Spinal cord (tissue), 10 donors: ENCODE measurements around the gene IL1RAPL1. TPM values are rescaled to one million over a fixed set of nuclear protein-coding genes. Genes with fewer than 3 reads are reported as not detected.

Source experiments
- DNase-seq, 6 donors: peaks; one replicate each; pipeline versions ENCODE4 v3.0.0 to v3.0.0-alpha.2; 2013 to 2015; ENCODE audit warnings: low spot score in 6 of 6, low read depth in 4 of 6
- H3K27ac ChIP-seq: one replicate; pipeline ENCODE4 v1.5.1; 2013; ENCODE audit warnings: low read depth, low read length, control low read depth
- H3K27me3 ChIP-seq: one replicate; pipeline ENCODE4 v1.6.1; 2013; ENCODE audit warnings: low read length; ENCODE audit not compliant: control insufficient read depth, insufficient read depth
- H3K36me3 ChIP-seq: one replicate; pipeline ENCODE4 v1.6.1; 2013; ENCODE audit warnings: low read length; ENCODE audit not compliant: control insufficient read depth, insufficient read depth
- H3K4me1 ChIP-seq: one replicate; pipeline ENCODE4 v1.6.1; 2013; ENCODE audit warnings: low read length; ENCODE audit not compliant: control insufficient read depth, insufficient read depth
- H3K4me3 ChIP-seq: one replicate; pipeline ENCODE4 v1.5.1; 2013; ENCODE audit warnings: low read depth, low read length, control low read depth
- H3K9me3 ChIP-seq: one replicate; pipeline ENCODE4 v1.6.1; 2013; ENCODE audit warnings: low read length; ENCODE audit not compliant: control insufficient read depth, insufficient read depth
- WGBS: methylation state at CpG from one replicate; pipeline ENCODE4 v1.1.5; 2013; ENCODE audit warnings: missing lambda C conversion rate; ENCODE audit not compliant: insufficient coverage; 5-methylcytosine and 5-hydroxymethylcytosine counted together
- polyA plus RNA-seq, 2 donors: library from polyadenylated mRNA; unstranded; fragments of 120-200 nt; gene quantifications; one replicate each; pipeline ENCODE4 v1.2.1, GENCODE V29; 2013; ENCODE audit not compliant: insufficient read length in 2 of 2
- total RNA-seq, 2 donors: library from RNA; depleted of rRNA in 1 of 2; stranded (reverse); fragments of 120-200 nt in 1 of 2; fragments of >200 nt in 1 of 2; gene quantifications; one replicate each; pipeline versions ENCODE4 v1.2.3 to v1.2.4, GENCODE V29; 2013 to 2014
- donor health status: healthy.

The IL1RAPL1 gene
- total and polyA plus RNA-seq, 4 donors = 2.3 to 24.5 (median 7.0) TPM

DNA sequence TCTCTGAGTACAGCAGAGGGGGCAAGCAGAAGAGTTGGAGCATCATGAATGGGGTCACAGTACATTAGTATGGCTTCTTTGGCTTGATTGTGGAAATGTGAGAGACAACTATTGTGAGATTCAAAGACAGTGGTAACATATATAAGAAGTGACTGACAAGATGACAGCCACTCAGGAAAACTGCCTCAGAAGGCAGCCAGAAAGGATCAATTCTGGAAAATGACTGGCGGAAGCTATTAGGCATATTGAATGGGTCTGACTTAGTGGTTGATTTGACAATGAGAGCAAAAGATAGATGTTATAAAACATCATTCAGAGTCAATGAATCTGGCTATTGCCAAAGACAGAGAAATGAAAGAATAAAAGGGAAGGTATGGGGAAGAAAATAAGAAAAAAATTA lies 1282.6 kb downstream of the IL1RAPL1 start:
- DNase-seq = no peak
- no peaks in the 10 kb centered on the region for H3K9me3 ChIP-seq
- no peak overlapping the region for H3K4me3 ChIP-seq
- no peaks in the 10 kb centered on the region for H3K36me3 ChIP-seq
- 100% methylated on average over 1 of the region's 1 CpG for WGBS
- no peaks in the 10 kb centered on the region for H3K27me3 ChIP-seq
- H3K4me1 ChIP-seq = no peaks in the 10 kb centered on the region
- H3K27ac ChIP-seq = no peak overlapping the region

DNA sequence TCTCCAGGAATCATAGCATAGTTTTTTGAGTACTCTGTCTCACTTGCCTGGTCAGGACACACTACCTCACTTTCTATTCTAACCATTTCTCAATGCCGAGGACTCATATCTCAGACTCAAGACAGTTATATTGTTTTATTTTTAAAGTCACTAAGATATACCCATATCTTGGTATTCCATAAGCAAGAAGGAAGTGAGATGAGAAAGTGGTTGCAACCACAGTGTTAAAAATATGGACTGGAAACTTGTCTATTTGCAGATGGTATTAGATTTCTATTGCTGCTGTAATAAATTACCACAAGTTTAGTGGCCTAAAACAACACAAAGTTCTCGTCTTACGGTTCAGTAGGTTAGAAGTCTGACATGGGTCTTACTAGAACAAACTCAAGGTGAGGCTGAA lies 1283.4 kb downstream of the IL1RAPL1 start:
- Histone ChIP-seq H3K9me3 (no peaks in the 10 kb centered on the region), H3K4me1 (no peaks in the 10 kb centered on the region), H3K4me3 (no peak overlapping the region), H3K27me3 (no peaks in the 10 kb centered on the region), H3K27ac (no peak overlapping the region), H3K36me3 (no peaks in the 10 kb centered on the region)
- WGBS = 100% methylated on average over 2 of the region's 3 CpGs
- DNase-seq = no peak

DNA sequence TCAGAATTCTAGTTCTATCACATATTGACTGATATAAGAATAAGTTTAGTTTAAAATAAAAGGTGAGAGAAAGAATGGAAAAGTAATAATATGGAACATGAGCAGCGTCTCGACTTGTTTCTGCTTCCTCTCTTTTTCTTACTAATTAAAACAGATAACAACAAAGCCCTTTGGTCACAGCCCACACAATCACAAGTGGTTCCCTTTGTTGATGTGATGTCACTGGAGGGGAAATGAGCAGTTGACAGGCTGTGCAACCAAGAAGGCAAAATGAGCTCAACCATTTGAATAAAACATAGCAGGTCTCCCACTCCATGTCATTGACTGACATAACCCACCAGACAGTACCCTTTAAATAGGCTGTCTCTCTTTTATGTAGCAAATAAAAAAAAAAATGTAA lies 1285.6 kb downstream of the IL1RAPL1 start:
- no CpG with 5 or more reads among the region's 2 CpGs for WGBS
- H3K27me3 ChIP-seq = no peaks in the 10 kb centered on the region
- H3K9me3 ChIP-seq = no peaks in the 10 kb centered on the region
- H3K36me3 ChIP-seq = no peaks in the 10 kb centered on the region
- DNase-seq = no peak
- H3K27ac ChIP-seq = no peak overlapping the region
- no peaks in the 10 kb centered on the region for H3K4me1 ChIP-seq
- no peak overlapping the region for H3K4me3 ChIP-seq

DNA sequence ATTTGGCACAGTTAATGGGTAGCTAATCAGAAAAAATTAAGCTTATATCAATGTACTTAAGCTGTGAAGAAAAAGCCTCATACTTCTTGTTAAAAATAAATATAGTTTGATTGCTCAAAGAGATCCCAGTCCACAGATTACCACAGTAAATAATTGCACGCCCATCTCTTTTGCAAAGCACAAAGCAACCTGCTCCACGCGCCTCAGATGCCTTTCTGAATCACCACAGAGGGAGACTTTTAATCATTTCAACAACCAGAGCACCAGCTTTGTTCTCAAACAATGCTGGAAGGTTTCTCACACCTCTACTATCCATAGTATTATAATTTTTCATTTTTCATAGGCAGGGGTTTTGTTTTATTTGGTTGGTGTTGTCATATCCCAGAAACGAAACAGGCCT lies 1289.5 kb downstream of the IL1RAPL1 start:
- WGBS = 32% methylated on average over 3 of the region's 4 CpGs
- H3K4me3 ChIP-seq = no peak overlapping the region
- H3K27ac ChIP-seq = no peak overlapping the region
- H3K9me3 ChIP-seq = no peaks in the 10 kb centered on the region
- no peaks in the 10 kb centered on the region for H3K36me3 ChIP-seq
- peak in 1 of 6 donors; percentile 51 for DNase-seq
- H3K4me1 ChIP-seq = no peaks in the 10 kb centered on the region
- no peaks in the 10 kb centered on the region for H3K27me3 ChIP-seq

DNA sequence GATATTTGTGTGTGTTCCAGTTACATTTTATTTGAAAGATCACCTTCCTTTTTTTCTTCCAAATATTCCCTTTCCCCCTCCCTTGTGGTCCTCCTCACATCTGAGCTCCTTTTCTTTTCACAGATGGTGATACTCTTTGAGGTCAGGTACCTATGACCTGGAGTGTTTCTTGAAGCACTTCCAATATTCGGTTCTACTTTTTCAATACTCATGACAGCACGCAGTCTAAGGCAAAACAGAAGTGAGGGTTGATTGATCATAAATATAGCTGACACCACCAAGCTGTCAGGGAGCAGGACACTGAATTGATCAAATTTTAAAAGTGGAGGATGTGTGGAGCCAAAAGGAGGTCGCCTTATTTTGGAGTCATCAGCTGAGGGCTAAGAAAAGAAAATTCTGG lies 1293.7 kb downstream of the IL1RAPL1 start:
- Histone ChIP-seq H3K36me3 (no peaks in the 10 kb centered on the region), H3K4me1 (no peaks in the 10 kb centered on the region), H3K9me3 (no peaks in the 10 kb centered on the region), H3K4me3 (no peak overlapping the region), H3K27ac (no peak overlapping the region), H3K27me3 (peaks cover 3% of the 10 kb centered on the region)
- DNase-seq = no peak
- no CpG with 5 or more reads among the region's 3 CpGs for WGBS

DNA sequence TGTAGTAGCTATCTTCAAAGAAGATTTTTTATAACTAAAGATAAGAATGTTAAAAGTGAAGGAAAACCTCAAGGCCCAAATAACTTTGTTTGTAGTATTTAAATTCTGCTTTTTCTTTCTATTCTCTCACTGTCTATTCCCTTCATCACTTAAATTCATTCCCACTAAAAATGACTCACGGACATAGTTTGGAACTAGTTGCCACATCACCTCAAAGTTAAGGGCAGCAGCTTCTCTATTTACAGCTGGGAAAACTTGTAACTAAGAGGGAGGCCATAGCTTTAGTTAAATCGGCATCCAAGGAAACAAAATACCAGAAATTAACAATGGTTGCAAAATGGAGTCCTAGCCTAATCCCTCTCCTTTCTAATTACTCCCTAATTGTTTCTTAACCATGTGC lies 1302.8 kb downstream of the IL1RAPL1 start:
- Histone ChIP-seq H3K4me1 (no peaks in the 10 kb centered on the region), H3K4me3 (no peak overlapping the region), H3K36me3 (no peaks in the 10 kb centered on the region), H3K27ac (no peak overlapping the region), H3K27me3 (peaks cover 3% of the 10 kb centered on the region), H3K9me3 (no peaks in the 10 kb centered on the region)
- no peak for DNase-seq
- WGBS = 50% methylated on average over 1 of the region's 2 CpGs

DNA sequence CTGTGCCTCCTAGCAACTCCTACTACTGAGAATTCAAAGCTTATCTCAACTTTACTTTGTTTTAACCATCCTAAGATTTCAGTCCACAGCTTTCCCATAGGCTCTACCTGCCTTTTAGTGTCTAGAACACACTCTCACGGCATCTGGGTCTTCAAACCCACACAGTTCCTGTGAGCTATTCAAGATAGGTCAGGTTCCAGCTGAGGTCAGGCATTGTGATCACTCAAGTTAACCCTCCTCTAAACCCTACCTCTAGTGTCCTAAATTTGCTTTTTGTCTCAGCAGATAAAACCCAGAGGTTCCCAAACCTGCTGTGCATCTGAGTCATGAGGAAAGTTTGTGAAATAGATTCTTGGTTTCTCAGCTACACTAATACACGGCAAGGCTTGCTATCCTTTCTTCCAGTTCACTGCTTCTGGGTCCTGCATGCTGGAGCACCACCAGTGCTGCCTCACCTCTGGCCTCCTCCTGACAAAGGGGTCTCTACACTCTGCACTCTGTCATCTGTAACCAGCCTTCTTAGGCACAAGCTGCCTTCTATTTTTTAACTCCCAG lies 1303.5 kb downstream of the IL1RAPL1 start:
- no peak overlapping the region for H3K27ac ChIP-seq
- 45% methylated on average over 2 of the region's 2 CpGs for WGBS
- no peak for DNase-seq

DNA sequence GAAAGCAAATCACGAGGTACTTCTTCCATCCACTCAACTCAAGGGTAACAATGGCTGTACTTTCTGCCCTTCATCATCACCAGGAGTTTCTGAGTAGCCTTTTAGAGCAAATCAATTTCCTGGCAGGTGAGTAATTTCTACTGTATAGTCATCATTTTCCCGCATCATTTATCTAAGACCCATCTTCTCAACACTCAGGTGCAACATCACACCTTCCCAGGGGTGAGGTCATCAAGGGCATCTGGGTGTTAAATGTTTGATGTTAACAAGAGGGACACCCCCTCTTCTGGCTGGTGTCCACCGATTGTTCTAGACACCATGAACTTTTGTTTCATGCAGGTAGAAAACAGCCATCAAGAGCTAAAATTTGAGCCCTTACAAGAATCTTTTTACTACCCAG lies 1314.8 kb downstream of the IL1RAPL1 start:
- no peaks in the 10 kb centered on the region for H3K4me1 ChIP-seq
- WGBS = 83% methylated on average over 2 of the region's 3 CpGs
- no peak overlapping the region for H3K27ac ChIP-seq

More for the DNA sequence above, 1303.5 kb downstream of the IL1RAPL1 start:
- H3K27me3 ChIP-seq = no peaks in the 10 kb centered on the region
- no peak overlapping the region for H3K4me3 ChIP-seq
- no peaks in the 10 kb centered on the region for H3K9me3 ChIP-seq
- H3K4me1 ChIP-seq = no peaks in the 10 kb centered on the region
- no peaks in the 10 kb centered on the region for H3K36me3 ChIP-seq

DNA sequence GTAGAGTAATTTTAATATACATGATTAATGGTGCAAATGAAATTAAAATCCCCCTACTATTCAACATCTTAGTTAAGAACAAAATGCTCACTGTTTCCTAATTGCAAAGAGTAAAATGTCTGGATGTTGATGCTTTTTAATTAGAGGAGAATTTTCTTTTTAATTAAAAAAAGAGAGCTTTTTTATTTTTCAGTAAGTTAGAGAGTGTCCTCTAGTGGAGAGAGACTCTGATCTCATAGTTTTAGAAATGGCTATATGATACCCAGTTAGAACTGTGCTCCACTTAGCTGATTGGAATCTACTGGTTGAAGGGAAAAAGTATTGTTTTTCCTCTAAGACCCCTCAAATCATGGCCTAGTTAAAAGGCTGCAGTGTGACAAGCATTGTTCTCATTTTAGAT lies 1316.1 kb downstream of the IL1RAPL1 start:
- H3K36me3 ChIP-seq = no peaks in the 10 kb centered on the region
- no peak overlapping the region for H3K4me3 ChIP-seq
- peak in 2 of 6 donors; percentile 26 to 77 for DNase-seq
- H3K27me3 ChIP-seq = no peaks in the 10 kb centered on the region
- no peaks in the 10 kb centered on the region for H3K4me1 ChIP-seq
- no peak overlapping the region for H3K27ac ChIP-seq
- H3K9me3 ChIP-seq = no peaks in the 10 kb centered on the region

More for the DNA sequence above, 1314.8 kb downstream of the IL1RAPL1 start:
- H3K36me3 ChIP-seq = no peaks in the 10 kb centered on the region
- H3K27me3 ChIP-seq = no peaks in the 10 kb centered on the region
- DNase-seq = no peak
- no peak overlapping the region for H3K4me3 ChIP-seq
- no peaks in the 10 kb centered on the region for H3K9me3 ChIP-seq

DNA sequence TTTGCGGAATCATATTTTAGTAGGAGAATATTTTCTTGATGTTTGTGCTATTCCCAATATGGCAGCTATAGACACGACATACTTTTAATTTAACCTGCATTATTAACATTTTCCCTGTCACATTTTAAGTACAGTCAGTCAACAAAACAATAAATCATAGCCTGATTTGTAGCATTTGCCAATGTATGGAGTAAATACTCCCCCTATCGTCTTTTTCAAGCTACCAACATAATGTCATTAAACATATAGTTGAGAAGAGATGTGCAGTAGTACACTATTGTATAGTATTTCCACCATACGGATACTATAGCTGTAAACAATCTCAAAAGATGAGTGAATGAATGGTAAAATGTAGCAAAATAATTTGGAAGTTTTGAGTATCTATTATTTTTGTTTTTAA lies 1324.4 kb downstream of the IL1RAPL1 start:
- H3K9me3 ChIP-seq = no peaks in the 10 kb centered on the region
- H3K4me3 ChIP-seq = no peak overlapping the region
- WGBS = no CpG with 5 or more reads among the region's 4 CpGs
- no peaks in the 10 kb centered on the region for H3K36me3 ChIP-seq
- H3K4me1 ChIP-seq = no peaks in the 10 kb centered on the region
- no peak for DNase-seq
- no peak overlapping the region for H3K27ac ChIP-seq
- no peaks in the 10 kb centered on the region for H3K27me3 ChIP-seq
